Heart right ventricle (tissue), 16 donors: ENCODE results near the gene C16orf74. TPM values are rescaled to one million over a fixed set of nuclear protein-coding genes. Genes with fewer than 3 reads are reported as not detected.

Experiments
- ATAC-seq, 8 donors: fragments of 200-7000 bp; cut with Tn5 transposase; one replicate each; pipeline ENCODE4 v1.9.1; 2020; ENCODE audit warnings: mild to moderate bottlenecking in 8 of 8, moderate library complexity in 8 of 8, moderate number of reproducible peaks in 1 of 8
- DNase-seq, 2 donors: peaks; one replicate each; pipeline ENCODE4 v3.0.0-alpha.2; 2020
- H3K27ac ChIP-seq, 10 donors: fragments of 200-600 bp; sonication (generic) in 2 of 10; one replicate each; pipeline versions ENCODE4 v1.5.0 to v1.8.0; 2020 to 2022; ENCODE audit warnings: mild to moderate bottlenecking in 3 of 10
- H3K27me3 ChIP-seq, 7 donors: fragments of 200-600 bp; one replicate each; pipeline ENCODE4 v1.8.0; 2021 to 2022; ENCODE audit warnings: mild to moderate bottlenecking in 2 of 7
- H3K36me3 ChIP-seq, 9 donors: fragments of 200-600 bp; sonication (generic) in 1 of 9; one replicate each; pipeline versions ENCODE4 v1.5.0 to v1.8.0; 2020 to 2022; ENCODE audit warnings: mild to moderate bottlenecking in 2 of 9
- H3K4me1 ChIP-seq, 9 donors: fragments of 200-600 bp; sonication (generic) in 1 of 9; one replicate each; pipeline versions ENCODE4 v1.5.0 to v1.8.0; 2020 to 2022; ENCODE audit warnings: mild to moderate bottlenecking in 4 of 9
- H3K4me3 ChIP-seq, 10 donors: fragments of 200-600 bp; sonication (generic) in 2 of 10; one replicate each; pipeline versions ENCODE4 v1.5.0 to v1.8.0; 2020 to 2022; ENCODE audit warnings: mild to moderate bottlenecking in 7 of 10, moderate library complexity in 2 of 10
- H3K9me3 ChIP-seq, 11 donors: fragments of 200-600 bp in 10 of 11; sonication (generic) in 2 of 11; one replicate each; pipeline versions ENCODE4 v1.5.0 to v1.8.0; 2013 to 2022; ENCODE audit warnings: mild to moderate bottlenecking in 2 of 11, control low read depth in 1 of 11, moderate library complexity in 1 of 11
- CTCF ChIP-seq, 9 donors: fragments of 200-600 bp; sonication (generic) in 2 of 9; IDR thresholded peaks; one replicate each; pipeline versions ENCODE4 v1.5.0 to v1.8.0; 2021 to 2022; ENCODE audit warnings: antibody characterized with exemption in 9 of 9, mild to moderate bottlenecking in 5 of 9, moderate library complexity in 1 of 9
- WGBS, 2 donors: extraction: QIAGEN DNeasy Blood & Tissue Kit; methylation state at CpG; one replicate each; pipeline ENCODE4 v1.1.7; 2013; ENCODE audit warnings: inconsistent platforms in 1 of 2; 5-methylcytosine and 5-hydroxymethylcytosine counted together
- intact Hi-C, 10 donors: fragments of 100-400 bp; cut with DNase I; formaldehyde crosslinking; loops; one replicate each; pipeline versions ENCODE4 v1.11.1 to v1.14.2; 2022
- polyA plus RNA-seq, 2 donors: library from polyadenylated mRNA; stranded (reverse); fragments of 200-250 nt; gene quantifications; one replicate each; pipeline ENCODE4 v1.2.3, GENCODE V29; 2013
- total RNA-seq, 10 donors: library from RNA; stranded (reverse); fragmentation: NEBNext Ultra II Directional in 3 of 10; extraction: Animal tissue kit (Norgen Biotek cat#: 25700) in 3 of 10; gene quantifications; one replicate each; pipeline versions ENCODE4 v1.2.1 to v1.2.4, GENCODE V29; 2021 to 2023
- donor health status: Arrhythmogenic right ventricular cardiomyopathy.
- donor health status: ischemic (EF 13 %, LVEDD 7.1; RV severe dilation, severe dysfunction).
- donor health status: healthy with polysubstance abuse.
- donor health status: DM: no; HTN: yes; CAD: no.
- donor health status: DM: no; HTN: no; CAD: no.
- donor health status: ischemic (EF 25% LVEDD 6.9; RV normal size, moderate dysfunction).
- donor health status: ischemic (EF 25% LVEDD 5.7; RV mildly dilated, moderate dysfunction).
- donor health status: healthy.
- donor health status: DM: yes; HTN: yes; CAD: no.
- donor health status: Ischemic cardiomyopathy.
- donor health status: ischemic (EF 35%, LVEDD 5.7; RV mildly dilated, moderate dysfunction).
- donor health status: nonischemic (EF 11% LVEDD 7.7; RV severe dilation, severe dysfunction).
- donor health status: DM: yes; HTN: yes; CAD: no.
- donor health status: PGD.
- donor health status: ischemic (EF 29% LVEDD 5.4; RV normal size, mild dysfunction).
- donor health status: nonischemic (EF 23%, LVEDD 6.1; RV moderate dilation, normal function).

C16orf74 gene
- total and polyA plus RNA-seq, 12 donors, result 0.56 to 6.5 (median 1.2) TPM

DNA sequence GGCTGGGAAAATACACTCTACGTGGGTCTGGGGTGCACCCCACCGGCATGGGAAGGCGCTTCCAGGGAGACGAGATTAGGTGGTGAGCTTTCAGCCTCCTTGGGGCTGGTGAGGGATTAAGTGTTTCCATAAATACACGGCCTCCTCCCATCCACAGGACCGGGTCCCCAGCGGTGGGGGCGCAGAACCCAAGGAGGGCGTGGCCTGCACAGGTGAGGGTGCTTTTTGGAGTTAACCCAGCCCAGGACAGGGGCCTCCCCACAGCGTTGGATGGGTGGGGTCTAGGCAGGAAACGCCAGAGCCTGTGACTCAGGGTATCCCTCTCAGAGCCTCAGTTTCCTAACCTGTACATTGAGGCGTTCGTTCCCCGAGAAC, 1.1 kb downstream of the C16orf74 start:
- ATAC-seq, result peak in 2 of 8 donors; percentile 3 to 10
- Histone ChIP-seq H3K4me1 (peaks cover 5 to 42% (median 29%) of the 10 kb centered on the region in 9 donors), H3K9me3 (no peaks in the 10 kb centered on the region), H3K4me3 (peak overlapping the region; percentile 31 to 63 (median 58)), H3K36me3 (no peaks in the 10 kb centered on the region), H3K27ac (no peak overlapping the region), H3K27me3 (peaks cover 0 to 31% (median 6%) of the 10 kb centered on the region in 7 donors)
- 17 to 25% methylated on average over 14 of the region's 14 CpGs for WGBS, 2 donors
- DNase-seq, result no peak
- TF ChIP-seq CTCF (IDR thresholded peaks at IDR 0.05), result no peak
- intact Hi-C loops, result no loop called here

DNA sequence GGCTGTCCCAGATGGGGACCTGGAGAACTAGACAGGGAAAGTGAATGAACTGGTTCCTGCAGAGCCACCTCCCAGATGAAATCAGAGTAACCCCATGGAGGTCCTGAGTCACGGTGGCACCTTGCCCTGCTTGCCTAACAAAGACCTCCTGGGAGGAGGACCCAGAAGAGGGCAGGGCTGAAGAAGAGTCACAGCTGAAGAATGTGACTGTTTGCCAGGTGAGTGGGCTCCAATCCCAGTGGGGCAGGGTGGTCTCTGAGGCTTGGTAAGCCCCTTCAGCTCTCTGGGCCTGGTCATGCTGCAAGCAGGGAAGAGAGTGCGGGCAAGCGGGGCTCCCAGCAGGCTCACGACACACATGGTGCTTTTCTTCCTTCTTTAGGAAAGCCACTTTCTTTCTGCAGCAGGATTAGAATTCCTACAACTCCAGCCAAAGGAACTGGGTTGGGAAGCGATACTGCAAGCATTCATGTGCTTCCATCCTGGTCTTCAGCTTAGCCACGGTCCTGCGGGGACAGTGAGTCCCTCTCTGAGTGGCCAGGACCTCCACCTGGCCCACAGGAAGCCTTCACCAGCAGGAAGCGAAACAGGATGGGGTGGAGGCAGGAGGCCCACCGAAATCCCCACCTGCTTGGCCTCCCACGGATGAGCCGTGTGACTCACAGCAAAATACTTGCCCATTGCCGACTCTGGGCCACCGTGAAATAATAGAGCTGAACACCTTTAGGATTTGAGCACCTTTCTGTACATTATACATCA, 4.3 kb downstream of the C16orf74 start:
- 76 to 80% methylated on average over 13 of the region's 13 CpGs for WGBS, 2 donors
- peaks cover 5 to 20% (median 14%) of the 10 kb centered on the region in 9 donors for H3K4me1 ChIP-seq
- no peak for DNase-seq
- H3K27ac ChIP-seq, result no peak overlapping the region
- intact Hi-C loops, result no loop called here
- peaks cover 0 to 24% (median 6%) of the 10 kb centered on the region in 7 donors for H3K27me3 ChIP-seq
- no peak for TF ChIP-seq CTCF (IDR thresholded peaks at IDR 0.05)
- H3K36me3 ChIP-seq, result no peaks in the 10 kb centered on the region
- no peak for ATAC-seq
- no peaks in the 10 kb centered on the region for H3K9me3 ChIP-seq
- H3K4me3 ChIP-seq, result no peak overlapping the region

DNA sequence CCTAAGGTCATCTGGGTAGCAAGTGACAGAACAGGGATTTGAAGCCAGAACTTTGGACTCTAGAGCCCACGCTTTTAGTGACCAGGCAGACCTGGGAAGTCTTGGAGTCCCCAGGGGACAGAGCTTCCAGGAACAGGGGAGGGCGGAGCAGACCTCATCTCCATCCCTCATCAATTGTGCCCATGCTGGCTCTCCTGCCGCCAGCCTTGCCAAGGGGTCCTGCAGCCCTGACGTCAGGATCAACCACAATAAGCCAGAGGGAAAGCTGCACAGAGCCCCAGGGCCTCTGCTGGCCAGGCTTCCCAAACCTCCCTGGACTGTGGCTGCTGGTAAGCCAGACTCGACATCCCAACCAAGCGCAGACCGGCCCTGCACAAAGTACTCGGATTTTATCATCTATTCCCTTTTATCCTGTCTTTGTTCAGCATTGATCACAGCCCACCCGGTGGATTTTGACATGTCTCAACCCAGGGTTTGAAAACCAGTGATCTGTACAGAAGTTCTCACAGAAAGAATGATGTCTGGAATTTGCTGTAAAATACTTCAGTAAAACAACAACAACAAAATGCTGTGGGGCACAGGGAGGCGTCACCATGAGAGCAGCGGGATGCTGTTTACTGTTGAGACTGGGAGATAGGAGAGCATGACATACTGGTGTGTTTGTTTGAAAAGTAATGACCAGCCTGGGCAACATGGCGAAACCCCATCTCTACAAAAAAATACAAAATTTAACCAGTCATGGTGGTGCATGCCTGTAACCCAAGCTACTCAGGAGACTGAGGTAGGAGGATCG, 11.8 kb downstream of the C16orf74 start:
- WGBS, 2 donors, result 67 to 68% methylated on average over 13 of the region's 13 CpGs

More for the DNA sequence above, 11.8 kb downstream of the C16orf74 start:
- TF ChIP-seq CTCF (IDR thresholded peaks at IDR 0.05), result no peak
- H3K27ac ChIP-seq, result no peak overlapping the region
- H3K27me3 ChIP-seq, result no peaks in the 10 kb centered on the region
- no peaks in the 10 kb centered on the region for H3K9me3 ChIP-seq
- peaks cover 0 to 14% (median 0%) of the 10 kb centered on the region in 9 donors for H3K4me1 ChIP-seq
- DNase-seq (no peak), ATAC-seq (no peak)
- H3K4me3 ChIP-seq, result no peak overlapping the region
- intact Hi-C loops, result no loop called here
- H3K36me3 ChIP-seq, result no peaks in the 10 kb centered on the region
